HG03575 (cell line): ENCODE measurements around the gene MIP.
A peak's percentile ranks its signal among the peaks of the same experiment; 100 is the strongest.
"Not testable (repeated sequence)": the region's sequence is repeated elsewhere in the genome, so short reads cannot be mapped to it uniquely, and the experiment has no call there.

Source experiments
- ATAC-seq: cut with Tn5 transposase; IDR thresholded peaks from one replicate; pipeline ENCODE4 v1.9.1; 2021; ENCODE audit not compliant: unreplicated experiment, insufficient number of reproducible peaks, low FRiP score; ENCODE audit errors: extremely low read depth

The MIP gene

DNA sequence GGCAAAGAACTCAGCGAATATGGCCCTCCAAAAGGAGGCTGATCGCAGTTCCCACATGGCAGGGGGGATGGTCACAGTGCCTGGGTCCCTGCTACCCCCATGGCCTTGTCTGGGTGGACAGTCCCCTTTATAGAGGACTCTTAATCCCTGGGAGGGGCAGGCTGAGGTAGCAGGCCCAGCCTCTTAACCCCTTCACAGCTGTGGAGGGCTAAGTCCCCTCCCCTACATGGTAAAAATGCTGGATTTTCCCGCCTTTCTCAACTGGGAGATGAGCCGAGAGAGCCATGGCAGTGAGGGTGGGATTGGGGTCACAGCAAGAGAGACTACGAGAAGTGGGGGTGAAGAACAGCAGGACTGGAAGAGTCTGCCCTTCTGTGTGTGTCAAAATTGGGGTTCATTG lies at the start of gene MIP:
Gene MIP (minus strand): TSS at position 101 of the 400 bp plus-strand sequence. CDS start 44 bp downstream, at position 57.
- ATAC-seq = no peak

DNA sequence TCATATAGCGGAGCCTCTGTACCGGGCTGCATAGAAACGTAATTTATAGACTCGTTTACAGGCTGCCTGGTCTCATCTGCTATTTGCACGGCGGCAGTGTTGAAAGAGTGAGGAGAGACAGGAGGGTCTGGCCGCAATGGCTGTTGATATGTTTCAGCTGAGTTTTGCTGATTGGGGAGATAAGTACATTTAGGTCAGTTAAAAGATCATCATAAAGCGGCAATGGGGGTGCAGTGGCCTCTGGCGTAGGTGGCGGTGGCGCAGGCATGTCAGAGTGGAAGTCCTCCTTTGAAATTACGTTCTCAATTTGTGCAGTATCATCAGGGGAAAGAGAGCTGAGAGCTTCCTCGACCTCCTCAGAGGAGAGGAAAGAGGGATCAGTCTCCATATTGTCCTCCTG lies 45.4 kb upstream of the MIP start:
- ATAC-seq = not testable (repeated sequence)

DNA sequence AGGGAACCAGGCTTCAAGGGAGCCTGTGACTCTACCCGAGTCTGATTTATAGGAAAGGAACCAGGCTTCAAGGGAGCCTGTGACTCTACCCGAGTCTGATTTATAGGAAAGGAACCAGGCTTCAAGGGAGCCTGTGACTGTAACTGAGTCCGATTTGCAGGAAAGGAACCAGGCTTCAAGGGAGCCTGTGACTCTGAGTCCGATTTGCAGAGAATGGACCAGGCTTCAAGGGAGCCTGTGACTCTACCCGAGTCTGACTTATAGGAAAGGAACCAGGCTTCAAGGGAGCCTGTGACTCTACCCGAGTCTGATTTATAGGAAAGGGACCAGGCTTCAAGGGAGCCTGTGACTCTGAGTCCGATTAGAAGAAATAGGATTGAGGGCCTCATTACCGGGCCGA lies 45.0 kb upstream of the MIP start:
- ATAC-seq = not testable (repeated sequence)

DNA sequence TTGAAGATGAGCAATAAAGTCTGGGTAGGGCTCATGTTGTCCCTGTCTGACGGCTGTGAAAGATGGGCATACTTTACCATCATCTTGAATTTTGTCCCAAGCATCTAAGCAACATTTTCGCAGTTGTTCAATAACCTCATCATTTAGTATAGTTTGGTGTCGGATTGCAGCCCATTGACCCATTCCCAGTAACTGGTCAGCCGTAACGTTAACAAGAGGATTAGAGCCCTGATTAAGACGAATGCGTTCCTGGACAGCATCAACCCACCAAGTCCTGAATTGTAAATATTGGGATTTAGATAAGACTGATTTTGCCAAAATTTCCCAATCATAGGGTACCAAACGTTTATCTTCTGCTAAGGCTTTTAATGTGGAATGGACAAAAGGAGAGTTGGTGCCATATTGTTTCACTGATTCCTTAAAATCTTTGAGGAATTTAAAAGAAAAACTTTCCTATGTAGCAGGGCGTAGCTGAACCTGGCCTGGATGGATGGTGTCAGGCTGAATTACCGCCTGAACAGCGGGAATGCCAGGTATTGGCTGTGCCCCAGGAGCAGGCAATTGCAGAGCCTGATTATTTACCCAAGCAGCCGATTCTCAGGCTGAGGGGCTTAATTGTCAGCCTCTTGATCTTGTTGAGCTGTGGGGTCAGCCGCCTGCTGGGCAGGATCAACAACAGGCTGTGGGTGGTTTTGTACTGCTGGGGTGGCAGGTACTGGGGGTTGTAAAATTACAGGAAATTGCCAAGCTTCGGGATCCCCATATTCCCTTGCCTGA lies 43.9 kb upstream of the MIP start:
- not testable (repeated sequence) for ATAC-seq

DNA sequence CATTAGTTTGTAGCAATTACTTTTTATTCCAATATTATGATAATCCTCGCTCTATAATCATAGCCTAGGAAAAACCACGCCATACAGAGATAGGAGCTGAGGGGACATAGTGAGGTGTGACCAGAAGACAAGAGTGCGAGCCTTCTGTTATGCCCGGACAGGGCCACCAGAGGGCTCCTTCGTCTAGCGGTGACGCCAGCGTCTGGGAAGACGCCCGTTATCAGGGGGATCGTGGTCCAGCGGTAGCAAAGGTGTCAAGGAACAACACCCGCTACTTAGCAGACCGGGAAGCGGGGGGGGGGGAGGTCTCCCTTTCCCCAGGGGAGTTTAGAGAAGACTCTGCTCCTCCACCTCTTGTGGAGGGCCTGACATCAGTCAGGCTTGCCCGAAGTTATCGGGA lies 42.2 kb upstream of the MIP start:
- ATAC-seq = not testable (repeated sequence)

DNA sequence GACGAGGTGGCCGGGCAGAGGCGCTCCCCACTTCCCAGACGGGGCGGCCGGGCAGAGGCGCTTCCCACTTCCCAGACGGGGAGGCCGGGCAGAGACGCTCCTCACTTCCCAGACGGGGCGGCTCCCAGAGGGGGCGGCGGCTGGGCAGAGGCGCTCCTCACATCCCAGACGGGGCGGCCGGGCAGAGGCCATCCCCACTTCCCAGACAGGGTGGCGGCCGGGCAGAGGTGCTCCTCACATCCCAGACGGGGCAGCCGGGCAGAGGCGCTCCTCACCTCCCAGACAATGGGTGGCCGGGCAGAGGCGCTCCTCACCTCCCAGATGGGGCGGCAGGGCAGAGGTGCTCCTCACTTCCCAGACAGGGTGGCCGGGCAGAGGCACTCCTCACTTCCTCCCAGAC lies 40.0 kb upstream of the MIP start:
- not testable (repeated sequence) for ATAC-seq

DNA sequence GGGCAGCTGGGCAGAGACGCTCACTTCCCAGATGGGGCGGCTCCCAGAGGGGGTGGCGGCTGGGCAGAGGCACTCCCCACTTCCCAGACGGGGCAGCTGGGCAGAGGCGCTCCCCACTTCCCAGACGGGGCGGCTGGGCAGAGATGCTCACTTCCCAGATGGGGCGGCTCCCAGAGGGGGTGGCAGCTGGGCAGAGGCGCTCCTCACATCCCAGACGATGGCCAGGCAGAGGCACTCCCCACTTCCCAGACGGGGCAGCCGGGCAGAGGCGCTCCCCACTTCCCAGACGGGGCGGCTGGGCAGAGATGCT lies 39.6 kb upstream of the MIP start:
- not testable (repeated sequence) for ATAC-seq

DNA sequence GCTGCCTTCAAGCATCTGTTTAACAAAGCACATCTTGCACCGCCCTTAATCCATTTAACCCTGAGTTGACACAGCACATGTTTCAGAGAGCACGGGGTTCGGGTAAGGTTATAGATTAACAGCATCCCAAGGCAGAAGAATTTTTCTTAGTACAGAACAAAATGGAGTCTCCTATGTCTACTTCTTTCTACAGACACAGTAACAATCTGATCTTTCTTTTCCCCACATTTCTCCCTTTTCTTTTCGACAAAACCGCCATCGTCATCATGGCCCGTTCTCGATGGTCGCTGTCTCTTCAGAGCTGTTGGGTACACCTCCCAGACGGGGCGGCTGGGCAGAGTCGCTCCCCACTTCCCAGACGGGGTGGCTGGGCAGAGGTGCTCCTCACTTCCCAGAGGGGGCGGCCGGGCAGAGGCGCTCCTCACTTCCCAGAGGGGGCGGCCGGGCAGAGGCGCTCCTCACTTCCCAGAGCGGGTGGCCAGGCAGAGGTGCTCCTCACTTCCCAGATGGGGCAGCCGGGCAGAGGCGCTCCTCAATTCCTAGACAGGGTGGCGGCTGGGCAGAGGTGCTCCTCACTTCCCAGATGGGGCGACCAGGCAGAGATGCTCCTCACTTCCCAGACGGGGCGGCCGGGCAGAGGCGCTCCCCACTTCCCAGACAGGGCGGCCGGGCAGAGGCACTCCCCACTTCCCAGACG lies 39.1 kb upstream of the MIP start:
- ATAC-seq = not testable (repeated sequence)

DNA sequence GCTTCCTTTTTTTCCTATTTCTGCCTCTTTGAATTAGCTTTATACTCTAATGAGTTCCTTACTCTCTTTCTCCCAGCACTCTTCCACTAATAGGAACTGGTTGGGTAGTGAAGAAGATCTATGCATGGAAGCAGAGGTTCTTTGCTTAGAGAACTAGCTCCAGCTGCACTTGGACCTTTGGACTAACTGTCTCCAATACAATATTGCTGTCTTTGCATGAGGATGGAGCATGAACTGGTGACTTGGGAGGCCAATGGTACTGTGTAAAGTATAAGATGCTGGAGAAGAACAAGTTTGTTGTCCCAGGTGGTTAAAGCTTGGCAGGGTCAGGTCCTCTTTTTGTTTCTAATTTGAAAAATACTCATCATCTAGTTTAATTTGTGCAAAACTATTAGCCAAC lies 35.9 kb upstream of the MIP start:
- no peak for ATAC-seq

DNA sequence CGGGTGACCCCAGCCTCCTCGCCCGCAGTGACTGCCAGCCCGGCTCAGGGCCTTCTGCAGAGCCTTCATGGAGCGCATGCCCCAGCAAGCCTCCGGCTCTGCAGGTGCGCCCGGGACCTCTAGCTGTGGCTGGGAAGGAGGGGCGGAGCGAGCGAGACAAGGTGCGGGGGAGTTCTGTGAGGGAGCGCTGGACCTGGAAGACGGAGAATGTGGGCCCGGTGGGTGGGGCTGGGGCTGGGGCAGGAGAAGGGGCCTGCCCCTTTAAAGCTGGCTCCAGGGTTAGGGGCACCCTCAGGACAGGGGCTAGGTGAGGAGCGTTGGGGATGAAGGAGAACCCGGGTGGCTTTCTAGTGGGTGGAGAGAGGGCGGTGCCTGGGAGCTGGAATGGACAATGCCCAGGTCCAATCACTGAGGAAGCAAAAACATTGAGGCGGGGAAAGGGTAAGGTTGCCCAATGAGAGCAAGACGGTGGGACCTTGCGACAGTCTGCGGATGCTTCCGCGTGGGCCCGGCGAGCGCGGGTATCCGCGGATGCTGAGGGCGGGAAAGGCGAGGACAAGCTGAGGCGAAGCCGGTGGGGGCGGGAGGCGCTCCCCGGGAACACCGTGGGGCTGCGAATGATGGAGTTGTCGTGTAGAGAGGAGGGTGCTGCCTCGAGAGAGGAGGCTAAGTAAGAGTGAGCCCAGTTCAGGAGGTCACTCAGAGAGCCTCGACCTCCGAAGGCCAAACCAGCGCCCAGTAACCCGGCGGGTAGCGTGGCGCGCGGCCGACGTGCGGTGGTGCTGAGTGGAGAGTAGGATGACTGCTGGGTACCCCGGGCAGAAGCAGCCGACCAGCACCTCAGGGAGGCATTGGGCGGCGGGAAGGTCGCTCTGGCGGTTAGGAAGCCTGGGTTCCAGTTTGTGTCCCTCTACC lies 33.8 kb upstream of the MIP start, which contains the start of gene GLS2:
Gene GLS2 (minus strand): TSS at position 121 of the 915 bp plus-strand sequence. CDS start 43 bp downstream, at position 78.
- peak; percentile 79 for ATAC-seq

DNA sequence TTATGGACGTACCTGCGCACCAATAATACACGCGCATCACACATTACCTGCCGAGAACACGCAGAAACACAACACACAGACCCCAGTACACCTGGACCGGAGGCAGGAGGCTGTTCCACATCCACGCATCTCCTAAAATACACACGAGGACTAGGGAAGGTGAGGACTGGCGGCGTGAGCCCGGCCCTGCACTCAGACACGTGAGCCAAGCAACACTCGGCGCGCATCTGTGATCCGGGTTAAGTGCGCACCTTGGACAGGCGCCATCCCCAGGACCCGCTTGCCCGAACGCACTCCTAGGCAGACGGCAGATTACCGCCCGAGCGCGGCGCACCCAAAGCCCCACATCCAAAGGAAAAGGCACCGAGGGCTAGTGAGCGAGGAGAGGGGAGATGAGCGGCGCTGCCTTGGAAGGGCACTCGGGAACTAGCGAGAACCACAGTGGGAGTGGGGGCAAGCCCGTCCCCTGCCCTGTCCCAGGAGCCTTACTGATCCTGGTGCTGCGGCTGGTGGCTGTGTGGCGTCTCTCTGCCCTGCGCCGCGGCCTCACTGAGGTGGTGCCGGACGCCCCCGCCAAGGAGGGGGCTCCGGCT lies 33.1 kb upstream of the MIP start:
- ATAC-seq = no peak

DNA sequence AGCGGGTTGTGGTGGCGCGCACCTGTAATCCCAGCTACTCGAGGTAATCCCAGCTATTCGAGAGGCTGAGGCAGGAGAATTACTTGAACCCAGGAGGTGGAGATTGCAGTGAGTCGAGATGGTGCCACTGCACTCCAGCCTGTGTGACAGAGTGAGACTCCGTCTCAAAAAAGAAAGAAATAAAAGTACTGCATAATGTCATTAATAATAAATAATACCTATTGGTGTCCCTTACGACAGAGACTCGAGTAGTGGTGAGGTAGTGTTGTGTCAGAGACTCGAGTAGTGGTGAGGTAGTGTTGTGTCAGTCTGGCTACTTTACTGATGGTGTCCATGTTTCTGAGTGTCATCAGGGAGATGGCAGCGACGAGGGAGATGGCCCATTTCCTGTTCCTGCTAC lies 32.2 kb upstream of the MIP start:
- ATAC-seq = no peak

DNA sequence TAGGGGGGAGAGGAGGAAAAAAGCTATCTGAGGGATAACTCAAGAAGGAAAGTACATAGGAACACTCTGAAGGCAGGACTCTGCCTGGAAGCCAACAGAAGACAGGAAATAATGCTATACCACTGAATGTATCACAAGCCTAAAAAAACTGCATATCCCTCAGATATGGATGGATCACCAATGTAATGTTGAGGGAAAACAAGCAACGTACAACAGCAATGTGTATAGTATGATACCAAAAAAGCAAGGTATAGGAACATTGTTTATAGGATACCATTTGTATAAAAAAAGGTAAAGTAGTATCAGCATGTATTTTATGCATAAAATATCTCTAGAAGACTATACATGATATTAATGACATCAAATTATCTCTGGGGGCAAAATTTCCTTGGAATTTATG lies 30.1 kb upstream of the MIP start:
- no peak for ATAC-seq

DNA sequence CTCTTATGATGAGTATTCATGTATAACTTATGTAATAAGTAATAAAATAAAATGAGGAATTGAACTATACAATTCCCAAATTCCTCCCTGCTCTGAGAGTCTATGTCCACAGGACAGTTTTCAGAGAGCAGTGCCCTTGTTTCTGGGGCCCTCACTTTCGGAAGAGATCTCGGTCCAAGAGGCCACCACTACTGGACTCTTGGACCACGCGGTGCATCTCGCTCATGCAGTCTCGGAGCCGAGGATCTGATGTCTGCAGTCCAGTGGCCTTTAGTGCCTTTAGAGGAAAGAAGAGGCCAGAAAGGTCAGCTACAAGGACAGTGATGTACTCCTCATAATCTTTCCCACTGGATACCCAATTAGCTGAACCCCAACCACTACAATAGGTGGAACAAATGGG lies 25.2 kb upstream of the MIP start:
- no peak for ATAC-seq

DNA sequence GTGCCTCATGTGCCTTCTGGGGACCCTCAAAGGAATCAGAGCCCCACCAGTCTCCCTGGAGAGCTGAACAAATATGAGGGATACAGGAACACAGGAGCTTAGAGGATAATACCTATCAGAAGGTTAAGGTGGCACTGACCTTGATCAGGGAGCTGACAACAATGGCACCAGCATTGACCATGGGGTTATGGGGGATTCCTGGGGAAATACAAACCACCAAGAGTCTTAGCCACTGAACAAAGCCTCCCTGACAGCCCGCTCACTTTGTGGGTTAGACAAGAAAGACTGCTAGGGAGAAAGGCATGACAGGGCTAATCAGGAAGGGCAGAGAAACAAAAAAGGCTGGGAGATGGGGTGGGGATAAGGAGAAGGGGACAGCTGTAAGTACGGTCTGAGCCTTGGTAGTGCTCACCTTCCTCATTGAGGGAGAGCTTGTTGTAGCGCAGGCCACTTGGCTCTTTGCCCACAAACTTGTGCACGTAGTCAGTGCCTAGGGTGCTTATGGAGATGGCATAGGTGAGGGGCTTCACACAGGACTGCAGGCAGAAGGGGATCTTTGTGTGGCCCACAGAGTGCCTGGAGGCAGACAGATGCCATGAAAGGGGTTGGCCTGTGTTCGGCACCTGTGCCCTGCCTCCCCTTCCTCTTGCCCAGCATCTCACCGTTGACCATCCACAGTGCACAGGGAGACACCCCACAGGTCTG lies 23.2 kb upstream of the MIP start:
- ATAC-seq = no peak

DNA sequence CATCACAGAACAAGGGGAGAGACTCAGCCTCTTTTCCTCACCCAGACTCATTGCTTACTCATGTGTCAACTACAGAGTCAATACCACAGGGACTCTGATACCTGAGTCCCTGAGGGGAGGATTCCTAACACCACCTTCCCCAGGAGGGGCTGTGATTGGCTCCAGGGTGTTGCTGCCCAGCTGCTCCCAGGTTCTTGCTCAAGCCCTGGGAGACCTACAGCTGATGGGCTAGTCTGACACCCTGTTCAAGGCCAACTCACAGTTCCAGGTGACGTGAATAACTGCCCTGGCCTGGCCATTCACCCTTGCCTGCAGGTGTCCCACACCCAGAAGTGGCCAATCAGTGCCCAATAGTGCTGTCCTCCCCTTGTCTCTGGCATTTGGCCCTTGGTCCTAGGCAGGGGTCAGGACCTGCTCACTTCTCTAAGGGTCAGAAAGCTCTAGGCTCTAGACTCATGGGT lies 22.5 kb upstream of the MIP start:
- ATAC-seq = no peak

DNA sequence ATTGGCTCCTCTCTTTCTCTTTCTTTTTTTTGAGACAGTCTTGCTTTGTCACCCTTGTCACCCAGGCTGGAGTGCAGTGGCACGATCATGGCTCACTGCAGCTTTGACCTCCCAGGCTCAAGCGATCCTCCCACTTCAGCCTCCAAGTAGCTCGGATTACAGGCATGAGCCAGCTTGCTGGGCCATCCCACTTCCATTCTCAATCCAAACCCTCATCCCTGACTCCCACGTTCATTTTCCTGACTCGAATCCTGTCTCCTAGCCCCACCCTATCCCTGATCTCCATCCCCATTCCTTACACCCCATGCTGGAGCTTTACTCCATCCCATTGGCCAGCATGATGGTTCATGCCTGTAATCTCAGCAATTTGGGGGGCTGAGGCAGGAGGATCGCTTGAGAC lies 21.7 kb upstream of the MIP start:
- ATAC-seq = no peak

DNA sequence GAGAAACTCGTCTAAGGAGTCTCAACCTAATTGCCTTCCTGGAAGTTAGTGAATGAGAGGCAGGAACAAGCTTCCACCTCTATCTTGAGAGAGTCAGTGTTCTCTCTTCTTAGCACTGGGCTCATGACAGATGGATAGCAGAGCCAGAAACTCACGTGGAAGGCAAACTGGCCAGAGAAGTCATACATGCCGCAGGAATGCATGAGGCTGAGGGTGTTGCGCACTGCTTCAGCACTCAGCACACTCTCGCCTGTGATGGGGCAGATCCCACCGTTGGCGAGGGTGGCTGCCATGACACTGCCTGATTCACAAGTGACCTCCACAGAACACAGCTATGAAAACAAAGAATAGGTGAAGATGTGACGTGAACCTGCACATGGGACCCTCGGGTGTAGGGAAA lies 19.9 kb upstream of the MIP start:
- no peak for ATAC-seq
